CD4-positive, alpha-beta T cell treated with Interleukin-17A for 4 hours (primary cell): ENCODE data around the gene LRRC59.
"Not testable (repeated sequence)": the region's sequence is repeated elsewhere in the genome, so short reads cannot be mapped to it uniquely, and the experiment has no call there.

Source experiments
- DNase-seq: peaks from one replicate; pipeline ENCODE4 v3.0.0-alpha.2; 2020; ENCODE audit warnings: mixed read lengths

Gene LRRC59

GRCh38 chr17:50397111-50397918 lies at the start of gene LRRC59:
Gene LRRC59, minus strand, starts transcription at chr17:50397523. Its CDS starts 206 bp downstream, at chr17:50397317.
- DNase-seq, result peak; percentile 94

- DNase-seq, result no peak
Observed at GRCh38 chr17:50445730-50446325, 48.5 kb upstream of the LRRC59 start.

DNA sequence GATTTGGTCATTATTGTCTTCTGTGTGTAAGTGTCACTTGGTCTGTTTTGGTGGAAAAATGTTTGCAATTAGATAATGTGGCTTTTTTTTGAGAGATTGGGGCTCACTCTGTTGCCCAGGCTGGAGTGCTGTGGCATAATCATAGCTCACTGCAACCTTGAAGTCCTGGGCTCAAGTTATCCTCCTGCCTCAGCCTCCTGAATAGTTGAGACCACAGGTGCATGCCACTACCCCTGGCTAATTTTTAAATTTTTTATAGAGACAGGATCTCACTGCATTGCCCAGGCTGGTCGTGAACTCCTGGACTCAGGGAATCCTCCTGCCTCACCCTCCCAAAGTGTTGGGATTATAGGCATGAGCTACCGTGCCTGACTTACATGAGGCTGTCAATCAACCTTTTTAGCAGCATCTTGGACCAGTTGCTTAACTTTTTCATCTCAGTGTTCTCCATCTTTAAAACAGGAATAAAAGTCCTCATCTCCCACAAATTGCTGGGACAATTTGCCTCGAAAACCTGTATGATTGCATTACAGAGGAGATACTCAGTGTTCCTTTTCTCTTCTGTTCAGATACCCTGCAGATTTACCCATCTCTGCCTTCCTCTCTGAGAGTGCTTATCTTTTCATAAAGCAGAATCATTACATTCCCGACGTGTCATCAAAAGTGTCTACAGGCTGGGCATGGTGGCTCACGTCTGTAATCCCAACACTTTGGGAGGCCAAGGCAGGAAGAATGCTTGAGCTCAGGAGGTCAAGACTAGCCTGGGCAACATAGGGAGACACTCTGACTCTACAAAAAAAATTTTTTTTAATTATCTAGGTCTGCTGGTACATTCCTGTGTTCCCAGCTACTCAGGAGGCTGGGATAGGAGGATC lies 47.8 kb upstream of the LRRC59 start:
- no peak for DNase-seq

GRCh38 chr17:50443505-50443974 lies 46.2 kb upstream of the LRRC59 start:
- DNase-seq, result no peak

- no peak for DNase-seq
Observed at GRCh38 chr17:50440838-50441829, 43.8 kb upstream of the LRRC59 start.

GRCh38 chr17:50440172-50440837 lies 43.0 kb upstream of the LRRC59 start:
- DNase-seq, result no peak

DNA sequence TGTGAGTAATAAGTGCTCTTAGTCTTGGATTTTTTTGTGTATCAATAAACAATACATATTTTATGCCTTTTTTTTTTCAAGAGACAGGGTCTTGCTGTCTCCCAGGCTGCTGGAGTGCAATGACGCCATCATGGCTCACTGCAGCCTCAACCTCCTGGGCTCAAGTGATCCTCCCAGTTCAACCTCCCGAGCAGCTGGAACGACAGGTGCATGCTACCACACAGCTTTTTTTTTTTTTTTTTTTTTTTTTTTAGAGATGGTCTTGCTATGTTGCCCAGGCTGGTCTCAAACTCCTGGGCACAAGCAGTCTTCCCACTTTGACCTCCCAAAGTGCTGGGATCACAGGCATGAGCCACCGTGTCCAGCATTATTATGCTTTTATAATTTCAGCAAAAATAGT lies 41.7 kb upstream of the LRRC59 start:
- DNase-seq, result no peak

DNA sequence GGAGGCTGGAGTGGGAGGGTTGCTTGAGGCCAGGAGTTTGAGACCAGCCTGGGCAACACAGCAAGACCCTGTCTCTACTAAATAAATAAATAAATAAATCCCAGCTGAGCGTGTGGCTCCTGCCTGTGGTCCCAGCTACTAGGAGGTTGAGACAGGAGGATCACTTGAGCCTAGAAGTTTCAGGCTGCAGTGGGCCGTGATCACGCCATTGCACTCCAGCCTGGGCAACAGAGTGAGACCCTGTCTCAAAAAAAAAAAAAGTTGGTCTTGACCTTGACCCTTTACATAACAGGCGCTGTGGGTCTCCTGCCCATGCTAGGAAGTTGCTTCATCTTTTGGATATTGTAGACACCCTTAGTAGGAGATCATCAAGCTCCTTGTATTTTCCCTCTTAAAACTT lies 40.1 kb upstream of the LRRC59 start:
- no peak for DNase-seq

- DNase-seq, result no peak
Observed at GRCh38 chr17:50432125-50432762, 34.9 kb upstream of the LRRC59 start.

DNA sequence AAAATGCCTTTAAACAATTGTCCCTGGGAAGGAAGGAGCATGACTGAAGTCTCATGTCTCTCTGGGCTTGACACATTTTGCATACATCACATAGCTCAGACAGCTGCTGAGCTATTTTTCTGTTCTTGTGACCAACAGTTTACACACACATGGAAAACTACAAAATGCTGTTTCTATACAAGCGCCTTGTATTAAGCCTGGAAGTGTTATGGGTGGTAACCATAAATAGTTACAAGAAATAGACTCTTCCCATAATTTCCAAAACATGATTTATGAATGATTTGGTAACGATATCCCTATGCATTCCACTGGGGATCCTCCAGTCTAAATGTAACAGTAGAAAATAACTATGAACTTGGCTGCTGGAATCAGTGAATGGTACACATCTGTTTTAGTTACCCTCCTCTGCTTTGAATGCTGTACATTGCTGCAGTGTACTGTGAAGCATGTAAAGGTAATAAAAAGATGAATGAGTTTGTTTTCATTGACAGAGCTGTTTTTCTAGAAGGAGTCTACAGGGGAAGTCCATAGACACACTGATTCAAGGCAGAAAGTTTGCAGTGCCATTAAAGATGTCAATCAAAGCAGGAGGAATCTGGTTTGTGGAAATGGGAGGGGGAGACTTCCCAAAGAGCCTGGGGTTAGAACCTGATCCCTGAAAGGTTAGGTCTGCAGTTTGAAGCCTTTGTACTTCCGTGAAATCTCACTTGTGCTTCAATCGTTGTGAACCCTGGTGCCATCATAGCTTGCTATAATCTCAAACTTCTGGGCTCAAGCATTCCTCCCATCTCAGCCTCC lies 33.7 kb upstream of the LRRC59 start:
- DNase-seq, result no peak

GRCh38 chr17:50429793-50430192 lies 32.5 kb upstream of the LRRC59 start:
- no peak for DNase-seq

GRCh38 chr17:50428831-50429424 lies 31.6 kb upstream of the LRRC59 start:
- DNase-seq, result no peak

GRCh38 chr17:50428126-50428525 lies 30.8 kb upstream of the LRRC59 start:
- DNase-seq, result not testable (repeated sequence)

GRCh38 chr17:50426814-50427787 lies 29.8 kb upstream of the LRRC59 start:
- peak; percentile 26 for DNase-seq

DNA sequence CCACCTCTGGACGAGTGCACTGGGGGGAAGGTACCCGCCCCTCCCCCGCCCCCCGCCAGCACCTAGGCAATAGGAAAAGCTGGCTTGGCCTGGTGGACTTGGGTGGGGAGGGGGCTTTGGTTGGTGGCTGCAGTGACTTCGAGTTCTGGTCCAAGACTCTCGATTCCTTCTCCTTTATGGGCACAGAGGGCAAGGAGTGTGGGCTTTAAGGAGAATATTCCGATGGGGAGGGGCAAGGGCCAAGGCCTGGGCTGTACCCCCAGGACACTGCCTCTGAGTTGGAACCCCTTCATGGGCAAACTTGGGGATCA lies 29.1 kb upstream of the LRRC59 start:
- DNase-seq, result no peak

- peak; percentile 84 for DNase-seq
Observed at GRCh38 chr17:50425682-50426471, 28.6 kb upstream of the LRRC59 start, which contains the start of gene ACSF2. Gene ACSF2, plus strand, starts transcription at chr17:50426218. Its CDS starts 44 bp downstream, at chr17:50426262.

DNA sequence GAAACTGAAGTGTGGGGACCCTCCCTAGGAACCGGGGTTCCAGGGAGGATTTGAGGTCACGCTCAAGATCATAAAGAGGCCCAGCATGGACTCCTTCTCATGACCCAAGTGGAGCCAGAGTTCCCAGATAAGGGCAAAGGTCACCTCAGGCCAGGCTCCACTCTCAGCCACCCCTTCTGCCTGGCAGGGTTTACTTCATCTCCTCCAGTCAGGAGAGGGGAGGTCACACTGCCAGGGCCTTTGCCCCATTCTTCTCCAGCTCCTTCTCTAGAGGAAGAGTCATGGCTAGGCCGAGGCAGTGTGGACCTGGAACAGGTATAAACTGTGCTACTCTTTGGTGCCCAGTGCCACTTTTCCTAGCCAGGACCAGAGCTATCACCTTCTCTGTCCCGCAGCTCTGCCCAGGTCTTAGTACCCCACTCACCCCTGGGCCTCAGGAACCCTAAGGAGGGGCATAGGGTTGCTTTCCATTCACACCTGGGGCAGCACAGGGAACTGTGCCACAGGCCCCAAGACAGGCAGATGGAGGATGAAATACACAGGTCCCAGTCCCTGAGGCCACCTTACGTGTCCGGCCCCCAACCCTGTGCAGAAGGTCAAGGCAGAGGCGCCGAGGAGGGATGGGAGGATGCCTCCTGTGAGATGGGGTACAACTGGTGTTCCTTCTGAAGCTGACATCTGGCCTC lies 27.8 kb upstream of the LRRC59 start:
- DNase-seq, result no peak
